ENCODE data around the gene ZNF117. TPM values are rescaled to one million over a fixed set of nuclear protein-coding genes. Genes with fewer than 3 reads are reported as not detected.

ZNF117 gene
- total RNA-seq, 1 donor from 2014 or later = 24.4 TPM

DNA sequence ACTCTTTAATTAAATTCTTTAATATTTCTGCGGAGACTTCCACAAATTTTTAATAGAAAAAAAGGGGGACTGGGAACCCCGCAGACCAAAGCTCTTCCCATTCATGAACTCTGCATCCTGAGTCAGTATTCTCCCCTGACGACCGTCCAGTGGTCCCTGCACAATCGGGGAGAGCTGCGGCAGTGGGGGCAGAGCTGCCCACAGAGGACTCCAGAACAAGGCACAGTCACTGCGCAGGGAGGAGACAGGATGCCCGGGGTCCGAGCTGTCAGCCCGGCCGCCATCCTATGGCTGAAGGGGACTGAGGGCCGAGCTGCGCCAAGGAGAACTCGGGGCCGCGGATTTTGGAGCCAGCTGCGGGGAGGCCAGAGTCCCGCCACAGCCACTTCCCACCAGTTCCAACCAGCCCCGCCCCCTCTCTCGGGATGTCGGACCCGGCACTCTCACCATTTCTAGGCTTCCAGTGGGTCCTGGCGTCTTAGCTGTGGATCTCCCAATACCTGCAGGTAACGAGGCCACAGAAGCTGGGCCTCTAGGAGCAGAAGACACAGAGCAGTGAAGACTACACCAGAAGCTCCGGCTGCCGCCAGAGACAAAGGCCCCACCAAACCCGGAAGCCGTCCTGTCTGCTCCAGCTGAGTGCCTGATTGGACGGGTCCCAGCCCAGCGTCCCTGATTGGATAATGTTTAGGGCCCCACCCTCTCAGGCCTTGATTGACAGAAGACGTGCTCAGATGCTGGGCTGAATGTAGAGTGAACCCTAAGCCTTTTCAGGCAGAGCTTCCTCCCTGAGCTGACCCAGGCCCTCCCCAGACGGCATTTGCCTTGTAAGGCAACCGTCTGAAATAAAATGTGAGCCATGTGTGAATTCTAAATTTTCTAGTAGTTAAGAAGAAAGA, 15.5 kb upstream of the ZNF117 start, which contains the start of gene ERV3-1:
ERV3-1 (minus strand) TSS at position 594 of the 899 bp plus-strand sequence. CDS start 13,661 bp downstream, outside the sequence.
- no peaks in the 10 kb centered on the region for H3K27me3 Mint-ChIP-seq
- H3K4me3 Mint-ChIP-seq = peak within 1 kb of the TSS; percentile 98
- H3K36me3 Mint-ChIP-seq = peaks cover 36% of the 10 kb centered on the region
- peak; percentile 88 for DNase-seq (ENCODE audit: extremely low spot score, unreplicated experiment)
- peak within 1 kb of the TSS; percentile 96 for H3K27ac Mint-ChIP-seq
- peaks cover 19% of the 10 kb centered on the region for H3K9me3 Mint-ChIP-seq
- TF ChIP-seq, protein P1, sequence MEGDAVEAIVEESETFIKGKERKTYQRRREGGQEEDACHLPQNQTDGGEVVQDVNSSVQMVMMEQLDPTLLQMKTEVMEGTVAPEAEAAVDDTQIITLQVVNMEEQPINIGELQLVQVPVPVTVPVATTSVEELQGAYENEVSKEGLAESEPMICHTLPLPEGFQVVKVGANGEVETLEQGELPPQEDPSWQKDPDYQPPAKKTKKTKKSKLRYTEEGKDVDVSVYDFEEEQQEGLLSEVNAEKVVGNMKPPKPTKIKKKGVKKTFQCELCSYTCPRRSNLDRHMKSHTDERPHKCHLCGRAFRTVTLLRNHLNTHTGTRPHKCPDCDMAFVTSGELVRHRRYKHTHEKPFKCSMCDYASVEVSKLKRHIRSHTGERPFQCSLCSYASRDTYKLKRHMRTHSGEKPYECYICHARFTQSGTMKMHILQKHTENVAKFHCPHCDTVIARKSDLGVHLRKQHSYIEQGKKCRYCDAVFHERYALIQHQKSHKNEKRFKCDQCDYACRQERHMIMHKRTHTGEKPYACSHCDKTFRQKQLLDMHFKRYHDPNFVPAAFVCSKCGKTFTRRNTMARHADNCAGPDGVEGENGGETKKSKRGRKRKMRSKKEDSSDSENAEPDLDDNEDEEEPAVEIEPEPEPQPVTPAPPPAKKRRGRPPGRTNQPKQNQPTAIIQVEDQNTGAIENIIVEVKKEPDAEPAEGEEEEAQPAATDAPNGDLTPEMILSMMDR (conservative IDR thresholded peaks at IDR 0.05) = no peak
- peaks cover 23% of the 10 kb centered on the region for H3K4me1 Mint-ChIP-seq (ENCODE audit: unreplicated experiment)

DNA sequence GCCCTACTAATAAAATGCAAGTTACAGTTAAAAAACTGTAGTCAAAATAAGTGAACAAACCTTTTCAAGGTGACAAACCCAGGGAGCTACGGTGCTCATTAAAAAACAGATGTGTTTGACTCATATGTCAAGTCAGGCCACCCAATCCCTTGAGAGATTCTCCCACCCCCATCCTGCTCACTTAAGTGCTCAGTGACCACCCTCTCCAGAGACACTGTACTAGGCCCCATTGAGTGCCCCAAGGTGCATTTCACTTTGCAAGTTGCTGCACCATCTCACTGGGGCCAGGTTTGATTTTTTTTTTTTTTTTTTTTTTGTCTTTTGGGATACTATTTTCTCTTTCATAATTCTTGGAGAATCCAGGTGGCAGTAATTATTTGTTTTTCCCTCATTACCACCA, 13.7 kb upstream of the ZNF117 start:
- H3K27ac Mint-ChIP-seq = peak overlapping the region; percentile 29
- peaks cover 49% of the 10 kb centered on the region for H3K36me3 Mint-ChIP-seq
- H3K9me3 Mint-ChIP-seq = peaks cover 30% of the 10 kb centered on the region
- peak overlapping the region; percentile 98 for H3K4me3 Mint-ChIP-seq
- peaks cover 23% of the 10 kb centered on the region for H3K4me1 Mint-ChIP-seq (ENCODE audit: unreplicated experiment)
- DNase-seq (ENCODE audit: extremely low spot score, unreplicated experiment) = peak; percentile 20
- no peaks in the 10 kb centered on the region for H3K27me3 Mint-ChIP-seq
- TF ChIP-seq, protein P1 (conservative IDR thresholded peaks at IDR 0.05) = no peak

DNA sequence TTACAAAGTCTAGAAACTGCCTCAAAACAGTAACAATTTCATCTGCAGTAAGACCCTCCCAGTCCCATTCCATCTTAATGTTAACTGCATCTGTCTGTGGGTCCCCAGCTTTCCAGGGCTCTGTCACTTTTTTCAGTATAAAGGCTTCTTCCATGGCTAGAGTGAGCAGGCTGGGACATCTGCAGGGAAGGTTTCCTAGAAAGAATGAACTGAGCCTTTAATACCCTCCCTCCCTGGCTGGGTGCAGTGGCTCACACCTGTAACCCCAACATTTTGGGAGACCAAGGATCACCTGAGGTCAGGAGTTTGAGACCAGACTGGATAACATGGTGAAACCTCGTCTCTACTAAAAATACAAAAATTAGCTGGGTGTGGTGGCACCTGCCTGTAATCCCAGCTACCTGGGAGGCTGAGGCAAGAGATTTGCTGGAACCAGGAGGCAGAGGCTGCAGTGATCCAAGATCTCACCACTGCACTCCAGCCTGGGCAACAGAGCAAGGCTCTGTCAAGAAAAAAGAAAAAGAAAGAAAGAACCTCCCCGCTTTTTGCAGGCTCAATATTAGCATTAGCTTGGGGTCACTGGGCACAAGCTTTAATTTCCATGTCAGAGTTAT, 12.2 kb upstream of the ZNF117 start:
- H3K27ac Mint-ChIP-seq = no peak overlapping the region
- H3K9me3 Mint-ChIP-seq = peaks cover 43% of the 10 kb centered on the region
- peaks cover 64% of the 10 kb centered on the region for H3K36me3 Mint-ChIP-seq

DNA sequence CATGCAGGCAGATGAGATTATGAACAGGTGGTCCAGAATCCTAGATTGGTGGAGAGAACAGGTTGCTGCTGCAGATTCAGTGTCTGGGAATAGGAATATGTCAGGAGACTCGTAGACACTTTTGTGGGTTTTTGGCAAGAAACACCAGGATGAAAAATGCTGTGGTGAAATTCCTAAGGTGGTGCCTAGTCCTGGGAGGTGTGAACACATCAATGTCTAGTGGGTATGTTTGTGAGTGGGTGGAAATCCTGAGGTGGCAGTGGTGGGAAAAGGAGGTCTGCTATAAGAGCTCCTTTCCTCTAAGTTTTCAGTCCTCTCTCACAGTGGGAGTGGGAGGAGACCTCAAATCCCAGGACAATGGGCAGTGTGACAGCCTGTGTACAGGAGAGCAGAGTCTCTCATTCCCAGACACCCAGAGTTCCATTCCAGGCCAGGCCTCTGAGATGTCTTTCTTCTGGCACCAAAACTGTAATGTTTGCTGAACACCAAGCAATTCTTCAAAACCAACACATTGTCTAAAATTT, 10.5 kb upstream of the ZNF117 start:
- Mint-ChIP-seq H3K4me1 (ENCODE audit: unreplicated experiment) (peaks cover 18% of the 10 kb centered on the region), H3K27me3 (no peaks in the 10 kb centered on the region), H3K27ac (peak overlapping the region; percentile 55), H3K36me3 (peaks cover 80% of the 10 kb centered on the region), H3K9me3 (peaks cover 46% of the 10 kb centered on the region), H3K4me3 (peak overlapping the region; percentile 41)
- TF ChIP-seq, protein P1 (conservative IDR thresholded peaks at IDR 0.05) = no peak
- DNase-seq (ENCODE audit: extremely low spot score, unreplicated experiment) = peak; percentile 18

More for the DNA sequence above, 12.2 kb upstream of the ZNF117 start:
- DNase-seq (ENCODE audit: extremely low spot score, unreplicated experiment) = no peak
- TF ChIP-seq, protein P1 (conservative IDR thresholded peaks at IDR 0.05) = no peak
- Mint-ChIP-seq H3K27me3 (no peaks in the 10 kb centered on the region), H3K4me1 (ENCODE audit: unreplicated experiment) (peaks cover 26% of the 10 kb centered on the region), H3K4me3 (no peak overlapping the region)

DNA sequence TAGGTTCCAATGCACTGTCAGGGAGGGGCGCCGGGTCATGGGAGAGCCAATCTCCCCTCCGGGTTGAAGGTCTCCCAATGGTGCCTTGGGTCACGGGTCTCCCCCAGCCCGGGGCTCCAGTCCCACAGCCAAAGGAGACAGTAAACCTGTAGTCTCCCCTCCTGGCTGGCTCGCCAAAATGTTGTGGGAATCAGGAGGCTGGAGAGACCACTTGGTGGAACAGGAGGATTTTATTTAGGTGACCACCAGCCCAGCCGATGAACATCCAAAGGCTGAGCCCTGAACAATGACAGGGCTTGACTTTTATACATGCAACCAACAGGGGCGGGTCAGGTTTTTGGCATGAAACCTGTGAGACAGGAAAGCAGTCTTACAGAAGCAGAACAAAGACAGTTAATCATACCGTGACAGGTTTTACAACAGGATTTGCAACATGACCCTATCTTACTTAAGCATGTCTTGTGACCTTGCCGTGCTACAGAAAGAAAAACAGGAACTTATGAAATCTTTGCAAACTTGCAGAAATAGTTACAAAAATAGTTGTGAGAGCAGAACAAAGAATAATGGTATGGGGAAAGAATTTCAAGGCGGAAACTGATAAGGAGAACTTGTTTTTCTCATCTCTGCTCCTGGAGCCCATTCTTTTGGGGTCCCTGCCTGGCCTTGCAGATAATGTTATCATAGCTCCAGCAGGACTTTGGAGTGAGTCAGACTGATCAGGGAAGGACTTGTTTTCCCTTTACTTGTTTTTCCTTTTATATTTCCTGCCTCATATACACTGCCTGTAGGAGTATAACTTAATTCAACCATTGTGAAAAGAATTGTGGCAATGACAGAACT, 8.5 kb upstream of the ZNF117 start:
- Mint-ChIP-seq H3K4me1 (ENCODE audit: unreplicated experiment) (peaks cover 8% of the 10 kb centered on the region), H3K36me3 (peaks cover 74% of the 10 kb centered on the region), H3K27me3 (no peaks in the 10 kb centered on the region), H3K27ac (peak overlapping the region; percentile 90), H3K4me3 (peak overlapping the region; percentile 75), H3K9me3 (peaks cover 46% of the 10 kb centered on the region)
- DNase-seq (ENCODE audit: extremely low spot score, unreplicated experiment) = no peak
- TF ChIP-seq, protein P1 (conservative IDR thresholded peaks at IDR 0.05) = no peak
